ENCODE measurements around the gene PROCA1. TPM values are rescaled to one million over a fixed set of nuclear protein-coding genes. Genes with fewer than 3 reads are reported as not detected.

PROCA1 gene
- polyA plus RNA-seq, 1 of the 3 experiments (the other 2 are of a cell fraction): 7.1 TPM

- Histone ChIP-seq H3K79me2 (ENCODE audit: insufficient read depth) (no peaks in the 10 kb centered on the region), H3K9me3 (no peaks in the 10 kb centered on the region), H3K9ac (no peak overlapping the region), H4K20me1 (ENCODE audit: insufficient read depth) (no peaks in the 10 kb centered on the region), H3K36me3 (replicated peaks in 1 of 2; ENCODE audit: control insufficient read depth in 1 of 2, insufficient read depth in 2 of 2, low read length in 1 of 2) (no peaks in the 10 kb centered on the region), H2AFZ (ENCODE audit: low read depth) (no peak overlapping the region), H3K27ac (ENCODE audit: low read depth in 2 of 2, low read length in 1 of 2) (no peak overlapping the region), H3F3A (replicated peaks; ENCODE audit: insufficient read depth) (peaks cover 10% of the 10 kb centered on the region), H3K9me2 (no peaks in the 10 kb centered on the region), H3K4me3 (ENCODE audit: low read depth in 2 of 2, low read length in 1 of 2) (no peak overlapping the region), H3K4me2 (no peak overlapping the region), H3K4me1 (ENCODE audit: control insufficient read depth in 1 of 2, insufficient read depth in 2 of 2, low read depth in 1 of 2, low read length in 1 of 2) (no peaks in the 10 kb centered on the region), H3K27me3 (ENCODE audit: insufficient read depth) (no peaks in the 10 kb centered on the region)
- ChIA-PET CTCF (no interaction called here), POLR2A (interaction anchor here (1.5 kb wide), 1 partner anchor 9 kb away, joined by 5 read pairs; no protein-coding TSS in a partner anchor)
- TF ChIP-seq FOSL2 (IDR thresholded peaks at IDR 0.05; ENCODE audit: borderline replicate concordance, low read depth): no peak
- TF ChIP-seq RCOR1 (IDR thresholded peaks at IDR 0.05; ENCODE audit: low read length): no peak
- no peak for TF ChIP-seq FOXJ3 (CRISPR knock-in tag; IDR thresholded peaks at IDR 0.05)
- TF ChIP-seq NRF1 (IDR thresholded peaks at IDR 0.05; ENCODE audit: low read depth, low read length): no peak
- TF ChIP-seq IRF3 (IDR thresholded peaks at IDR 0.05; ENCODE audit: low read depth, low read length): no peak
- WGBS (ENCODE audit: low lambda C conversion rate): 100% methylated on average over 1 of the region's 1 CpG
- no peak for DNase-seq
These were observed 21.7 kb upstream of the PROCA1 start for GRCh38 chr17:28733346-28733745.

GRCh38 chr17:28729950-28730330 is 18.3 kb upstream of the PROCA1 start:
- Histone ChIP-seq H3K4me3 (ENCODE audit: low read depth in 2 of 2, low read length in 1 of 2) (no peak overlapping the region), H3K79me2 (ENCODE audit: insufficient read depth) (no peaks in the 10 kb centered on the region), H3K27ac (ENCODE audit: low read depth in 2 of 2, low read length in 1 of 2) (peak overlapping the region in 1 of 2 experiments; percentile 97; a peak in 1 of 4 replicates), H3K4me1 (ENCODE audit: control insufficient read depth in 1 of 2, insufficient read depth in 2 of 2, low read depth in 1 of 2, low read length in 1 of 2) (peaks cover 8 to 20% of the 10 kb centered on the region in 2 experiments; a peak in 2 of 4 replicates), H3K9ac (no peak overlapping the region), H3K36me3 (replicated peaks in 1 of 2; ENCODE audit: control insufficient read depth in 1 of 2, insufficient read depth in 2 of 2, low read length in 1 of 2) (no peaks in the 10 kb centered on the region), H4K20me1 (ENCODE audit: insufficient read depth) (no peaks in the 10 kb centered on the region), H3K9me3 (no peaks in the 10 kb centered on the region), H2AFZ (ENCODE audit: low read depth) (no peak overlapping the region), H3K9me2 (no peaks in the 10 kb centered on the region), H3K4me2 (no peak overlapping the region), H3K27me3 (ENCODE audit: insufficient read depth) (no peaks in the 10 kb centered on the region), H3F3A (replicated peaks; ENCODE audit: insufficient read depth) (peaks cover 30% of the 10 kb centered on the region)
- ChIA-PET POLR2A (interaction anchor here (4.2 kb wide), 1 partner anchor 15 kb away, joined by 90 read pairs; the partner anchor contains the start of gene TRAF4), CTCF (interaction anchor here (0.9 to 11.1 kb wide), 4 partner anchors 19 to 172 kb away, joined by 3 to 612 read pairs (median 22); partner anchors contain the start of genes DHRS13 and TRAF4)
- DNase-seq: no peak
- WGBS (ENCODE audit: low lambda C conversion rate): 89% methylated on average over 11 of the region's 11 CpGs
- TF ChIP-seq MXI1 (IDR thresholded peaks at IDR 0.05; ENCODE audit: low read depth, low read length): no peak
- no peak for TF ChIP-seq CHD2 (IDR thresholded peaks at IDR 0.05; ENCODE audit: low read length, partially characterized antibody)
- no peak for TF ChIP-seq USF2 (IDR thresholded peaks at IDR 0.05; ENCODE audit: borderline replicate concordance, low read depth, low read length)
- no peak for TF ChIP-seq CTCF (IDR thresholded peaks at IDR 0.05)
- TF ChIP-seq REST (IDR thresholded peaks at IDR 0.05; ENCODE audit: low read depth, low read length): no peak
- no peak for TF ChIP-seq SMC3 (IDR thresholded peaks at IDR 0.05; ENCODE audit: low read depth, low read length)
- TF ChIP-seq FOXM1 (IDR thresholded peaks at IDR 0.05; ENCODE audit: low read depth): no peak
- no peak for TF ChIP-seq NFIC (IDR thresholded peaks at IDR 0.05; ENCODE audit: borderline replicate concordance)
- TF ChIP-seq RXRA (IDR thresholded peaks at IDR 0.05; ENCODE audit: borderline replicate concordance, low read depth): no peak
- no peak for TF ChIP-seq USF1 (IDR thresholded peaks at IDR 0.05; ENCODE audit: borderline replicate concordance, low read depth)
